Vagina (tissue), 2 donors: ENCODE measurements around the gene CNGB1.

Experiments used
- CTCF ChIP-seq, 3 experiments: fragments of 450-650 bp in 2 of 3; fragments of 200-600 bp in 1 of 3; sonication (generic) in 1 of 3; IDR thresholded peaks; one replicate each; pipeline ENCODE4 v1.5.1; 2017 to 2019; ENCODE audit warnings: antibody characterized with exemption in 3 of 3, mild to moderate bottlenecking in 2 of 3, moderate library complexity in 2 of 3
- POLR2A ChIP-seq, 2 donors: fragments of 450-650 bp; IDR thresholded peaks; one replicate each; pipeline ENCODE4 v1.6.1; 2017; ENCODE audit warnings: antibody characterized with exemption in 2 of 2, mild to moderate bottlenecking in 2 of 2, moderate library complexity in 2 of 2

GRCh38 chr16:57994361-57994760 is 23.4 kb upstream of the CNGB1 start:
- TF ChIP-seq CTCF (IDR thresholded peaks at IDR 0.05): no peak
- no peak for TF ChIP-seq POLR2A (IDR thresholded peaks at IDR 0.05)
